ENCODE data around the gene DOCK10. TPM values are rescaled to one million over a fixed set of nuclear protein-coding genes. Genes with fewer than 3 reads are reported as not detected.
A peak's percentile ranks its signal among the peaks of the same experiment; 100 is the strongest.

Gene DOCK10
- total and polyA plus RNA-seq, 10 of the 15 experiments (the other 5 are each of a cell fraction or from before 2014, with no cell fraction given), result 16.9 to 120 (median 85.5) TPM

GRCh38 chr2:225037415-225038230, 4.6 kb downstream of the DOCK10 start (continued):
- TF ChIP-seq, protein P1, sequence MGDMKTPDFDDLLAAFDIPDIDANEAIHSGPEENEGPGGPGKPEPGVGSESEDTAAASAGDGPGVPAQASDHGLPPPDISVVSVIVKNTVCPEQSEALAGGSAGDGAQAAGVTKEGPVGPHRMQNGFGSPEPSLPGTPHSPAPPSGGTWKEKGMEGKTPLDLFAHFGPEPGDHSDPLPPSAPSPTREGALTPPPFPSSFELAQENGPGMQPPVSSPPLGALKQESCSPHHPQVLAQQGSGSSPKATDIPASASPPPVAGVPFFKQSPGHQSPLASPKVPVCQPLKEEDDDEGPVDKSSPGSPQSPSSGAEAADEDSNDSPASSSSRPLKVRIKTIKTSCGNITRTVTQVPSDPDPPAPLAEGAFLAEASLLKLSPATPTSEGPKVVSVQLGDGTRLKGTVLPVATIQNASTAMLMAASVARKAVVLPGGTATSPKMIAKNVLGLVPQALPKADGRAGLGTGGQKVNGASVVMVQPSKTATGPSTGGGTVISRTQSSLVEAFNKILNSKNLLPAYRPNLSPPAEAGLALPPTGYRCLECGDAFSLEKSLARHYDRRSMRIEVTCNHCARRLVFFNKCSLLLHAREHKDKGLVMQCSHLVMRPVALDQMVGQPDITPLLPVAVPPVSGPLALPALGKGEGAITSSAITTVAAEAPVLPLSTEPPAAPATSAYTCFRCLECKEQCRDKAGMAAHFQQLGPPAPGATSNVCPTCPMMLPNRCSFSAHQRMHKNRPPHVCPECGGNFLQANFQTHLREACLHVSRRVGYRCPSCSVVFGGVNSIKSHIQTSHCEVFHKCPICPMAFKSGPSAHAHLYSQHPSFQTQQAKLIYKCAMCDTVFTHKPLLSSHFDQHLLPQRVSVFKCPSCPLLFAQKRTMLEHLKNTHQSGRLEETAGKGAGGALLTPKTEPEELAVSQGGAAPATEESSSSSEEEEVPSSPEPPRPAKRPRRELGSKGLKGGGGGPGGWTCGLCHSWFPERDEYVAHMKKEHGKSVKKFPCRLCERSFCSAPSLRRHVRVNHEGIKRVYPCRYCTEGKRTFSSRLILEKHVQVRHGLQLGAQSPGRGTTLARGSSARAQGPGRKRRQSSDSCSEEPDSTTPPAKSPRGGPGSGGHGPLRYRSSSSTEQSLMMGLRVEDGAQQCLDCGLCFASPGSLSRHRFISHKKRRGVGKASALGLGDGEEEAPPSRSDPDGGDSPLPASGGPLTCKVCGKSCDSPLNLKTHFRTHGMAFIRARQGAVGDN (IDR thresholded peaks at IDR 0.05), result peak; percentile 36; the same call in 1 of the 2 replicates
- TF ChIP-seq ATF7 (IDR thresholded peaks at IDR 0.05; ENCODE audit: low read depth), result 0 out of 2 replicates have a peak, but pooled peaks have one; percentile 20
- no peak for TF ChIP-seq ZNF274 (IDR thresholded peaks at IDR 0.05; ENCODE audit: insufficient read depth, insufficient read length)
- no peak for TF ChIP-seq SMAD1 (IDR thresholded peaks at IDR 0.05; ENCODE audit: low read depth, partially characterized antibody)
- no peak for TF ChIP-seq ZNF207 (IDR thresholded peaks at IDR 0.05; ENCODE audit: borderline replicate concordance)
- TF ChIP-seq SREBF1 (IDR thresholded peaks at IDR 0.05; ENCODE audit: low read length), result no peak
- no peak for TF ChIP-seq MYC (IDR thresholded peaks at IDR 0.05; ENCODE audit: insufficient read depth, insufficient read length, insufficient replicate concordance, low read length, severe bottlenecking)
- TF ChIP-seq IKZF1 (conservative IDR thresholded peaks at IDR 0.05), result no peak
- TF ChIP-seq EED (IDR thresholded peaks at IDR 0.05; ENCODE audit: low read depth), result no peak
- 0 out of 2 replicates have a peak, but pooled peaks have one; percentile 10 for TF ChIP-seq SIN3A (IDR thresholded peaks at IDR 0.05; ENCODE audit: low read depth, low read length)
- TF ChIP-seq, protein P2, sequence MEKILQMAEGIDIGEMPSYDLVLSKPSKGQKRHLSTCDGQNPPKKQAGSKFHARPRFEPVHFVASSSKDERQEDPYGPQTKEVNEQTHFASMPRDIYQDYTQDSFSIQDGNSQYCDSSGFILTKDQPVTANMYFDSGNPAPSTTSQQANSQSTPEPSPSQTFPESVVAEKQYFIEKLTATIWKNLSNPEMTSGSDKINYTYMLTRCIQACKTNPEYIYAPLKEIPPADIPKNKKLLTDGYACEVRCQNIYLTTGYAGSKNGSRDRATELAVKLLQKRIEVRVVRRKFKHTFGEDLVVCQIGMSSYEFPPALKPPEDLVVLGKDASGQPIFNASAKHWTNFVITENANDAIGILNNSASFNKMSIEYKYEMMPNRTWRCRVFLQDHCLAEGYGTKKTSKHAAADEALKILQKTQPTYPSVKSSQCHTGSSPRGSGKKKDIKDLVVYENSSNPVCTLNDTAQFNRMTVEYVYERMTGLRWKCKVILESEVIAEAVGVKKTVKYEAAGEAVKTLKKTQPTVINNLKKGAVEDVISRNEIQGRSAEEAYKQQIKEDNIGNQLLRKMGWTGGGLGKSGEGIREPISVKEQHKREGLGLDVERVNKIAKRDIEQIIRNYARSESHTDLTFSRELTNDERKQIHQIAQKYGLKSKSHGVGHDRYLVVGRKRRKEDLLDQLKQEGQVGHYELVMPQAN (conservative IDR thresholded peaks at IDR 0.05), result no peak
- TF ChIP-seq EZH2 (IDR thresholded peaks at IDR 0.05; ENCODE audit: borderline replicate concordance, control insufficient read depth, low read depth, low read length), result no peak
- no peak for TF ChIP-seq CBX5 (IDR thresholded peaks at IDR 0.05; ENCODE audit: low read depth)
- TF ChIP-seq ZNF24 (IDR thresholded peaks at IDR 0.05), result peak; percentile 95
- peak; percentile 70 for TF ChIP-seq CUX1 (IDR thresholded peaks at IDR 0.05; ENCODE audit: insufficient replicate concordance, low read depth, low read length)
- peak; percentile 76; the same call in 1 of the 2 replicates for TF ChIP-seq TCF7 (IDR thresholded peaks at IDR 0.05; ENCODE audit: borderline replicate concordance)
- no peak for TF ChIP-seq ZZZ3 (IDR thresholded peaks at IDR 0.05; ENCODE audit: control insufficient read depth, insufficient read length, low read depth)
